Measurements from ENCODE around the gene FAM222A. TPM values are rescaled to one million over a fixed set of nuclear protein-coding genes. Genes with fewer than 3 reads are reported as not detected.

The FAM222A gene
- total RNA-seq, 1 donor from 2014 or later, result 5.4 TPM

- ATAC-seq, result no peak
Observed at GRCh38 chr12:109760930-109761921, 47.6 kb downstream of the FAM222A start.

GRCh38 chr12:109762071-109762672 lies 48.5 kb downstream of the FAM222A start:
- ATAC-seq, result no peak

- ATAC-seq, result no peak
Observed at GRCh38 chr12:109762673-109763191, 49.1 kb downstream of the FAM222A start.

GRCh38 chr12:109763201-109763841 lies 49.7 kb downstream of the FAM222A start:
- ATAC-seq, result peak; percentile 88

- no peak for ATAC-seq
Observed at GRCh38 chr12:109764123-109764522, 50.5 kb downstream of the FAM222A start.

GRCh38 chr12:109764776-109765445 lies 51.3 kb downstream of the FAM222A start:
- ATAC-seq, result no peak

GRCh38 chr12:109765446-109765810 lies 51.8 kb downstream of the FAM222A start:
- ATAC-seq, result no peak

- no peak for ATAC-seq
Observed at GRCh38 chr12:109766251-109766778, 52.7 kb downstream of the FAM222A start.

GRCh38 chr12:109767456-109767855 lies 53.8 kb downstream of the FAM222A start:
- no peak for ATAC-seq

GRCh38 chr12:109767991-109768900 lies 54.6 kb downstream of the FAM222A start:
- no peak for ATAC-seq

GRCh38 chr12:109768901-109769670 lies 55.5 kb downstream of the FAM222A start:
- no peak for ATAC-seq

- ATAC-seq, result no peak
Observed at GRCh38 chr12:109770104-109770860, 56.7 kb downstream of the FAM222A start.

- ATAC-seq, result no peak
Observed at GRCh38 chr12:109770861-109771670, 57.4 kb downstream of the FAM222A start.

GRCh38 chr12:109771746-109772621 lies 58.4 kb downstream of the FAM222A start:
- no peak for ATAC-seq

GRCh38 chr12:109772622-109773321 lies 59.1 kb downstream of the FAM222A start:
- no peak for ATAC-seq

- ATAC-seq, result peak; percentile 55
Observed at GRCh38 chr12:109773384-109774011, 59.9 kb downstream of the FAM222A start.
